Measurements from ENCODE around the gene MTX2. TPM values are rescaled to one million over a fixed set of nuclear protein-coding genes. Genes with fewer than 3 reads are reported as not detected.

MTX2 gene
- polyA plus RNA-seq, 1 experiment: 17.7 TPM

DNA sequence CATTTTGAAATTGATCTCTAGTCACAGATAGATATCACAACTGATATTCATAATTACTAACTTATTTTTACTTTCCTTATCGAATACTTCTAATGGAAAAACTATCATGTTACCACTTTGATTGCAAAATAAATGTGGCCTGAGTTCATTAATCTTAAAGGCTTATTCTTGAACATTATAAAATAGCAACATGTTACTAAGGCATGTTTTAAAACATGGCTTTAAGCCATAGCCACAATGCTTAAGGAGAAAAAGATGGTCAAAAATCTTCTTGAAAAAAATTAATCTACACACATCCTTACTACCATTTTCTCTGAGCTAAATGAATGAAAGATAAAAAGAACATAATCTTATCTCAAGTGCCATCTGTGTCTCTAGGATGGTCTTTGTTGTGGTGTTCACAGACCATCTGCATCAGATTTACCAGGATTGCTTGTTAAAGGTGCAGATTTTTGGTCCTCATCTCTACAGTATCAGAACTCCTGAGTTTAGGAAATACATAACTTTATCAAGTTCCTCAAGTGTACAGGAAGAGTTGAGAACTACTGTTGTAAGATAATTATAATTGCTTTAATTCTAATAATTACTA is 15.3 kb downstream of the MTX2 start:
- ChIA-PET POLR2A (no interaction called here), CTCF (interaction anchor here (0.6 to 0.8 kb wide), 2 partner anchors 9 to 10 kb away, joined by 3 to 4 read pairs; no protein-coding TSS in a partner anchor)
- Histone ChIP-seq H3K36me3 (ENCODE audit: control insufficient read depth, insufficient read depth, low read length) (no peaks in the 10 kb centered on the region), H3K4me3 (ENCODE audit: low read depth, low read length) (no peak overlapping the region), H3K27me3 (ENCODE audit: control insufficient read depth, insufficient read depth, low read length) (no peaks in the 10 kb centered on the region)
- TF ChIP-seq, protein P1, sequence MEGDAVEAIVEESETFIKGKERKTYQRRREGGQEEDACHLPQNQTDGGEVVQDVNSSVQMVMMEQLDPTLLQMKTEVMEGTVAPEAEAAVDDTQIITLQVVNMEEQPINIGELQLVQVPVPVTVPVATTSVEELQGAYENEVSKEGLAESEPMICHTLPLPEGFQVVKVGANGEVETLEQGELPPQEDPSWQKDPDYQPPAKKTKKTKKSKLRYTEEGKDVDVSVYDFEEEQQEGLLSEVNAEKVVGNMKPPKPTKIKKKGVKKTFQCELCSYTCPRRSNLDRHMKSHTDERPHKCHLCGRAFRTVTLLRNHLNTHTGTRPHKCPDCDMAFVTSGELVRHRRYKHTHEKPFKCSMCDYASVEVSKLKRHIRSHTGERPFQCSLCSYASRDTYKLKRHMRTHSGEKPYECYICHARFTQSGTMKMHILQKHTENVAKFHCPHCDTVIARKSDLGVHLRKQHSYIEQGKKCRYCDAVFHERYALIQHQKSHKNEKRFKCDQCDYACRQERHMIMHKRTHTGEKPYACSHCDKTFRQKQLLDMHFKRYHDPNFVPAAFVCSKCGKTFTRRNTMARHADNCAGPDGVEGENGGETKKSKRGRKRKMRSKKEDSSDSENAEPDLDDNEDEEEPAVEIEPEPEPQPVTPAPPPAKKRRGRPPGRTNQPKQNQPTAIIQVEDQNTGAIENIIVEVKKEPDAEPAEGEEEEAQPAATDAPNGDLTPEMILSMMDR (IDR thresholded peaks at IDR 0.05; ENCODE audit: insufficient read depth, low read depth, low read length): no peak
- no peak for DNase-seq (ENCODE audit: low read depth)

DNA sequence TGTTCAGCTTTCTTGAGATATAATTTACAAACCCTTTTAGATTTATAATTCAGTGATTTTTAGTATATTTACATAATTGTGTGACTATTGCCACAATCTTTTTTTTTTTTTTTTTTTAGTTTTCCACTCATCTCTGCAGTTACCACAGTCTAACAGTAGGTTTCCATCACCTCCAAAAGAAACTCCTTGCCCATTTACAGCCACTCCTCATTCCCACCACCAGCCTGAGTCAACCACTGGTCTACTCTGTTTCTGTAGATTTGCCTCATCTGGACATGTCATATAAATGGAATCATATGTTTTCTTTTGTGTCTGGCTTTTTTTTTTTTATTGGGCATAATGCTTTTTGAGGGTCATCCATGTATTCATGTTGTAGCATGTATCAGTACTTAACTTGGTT is 16.1 kb downstream of the MTX2 start:
- DNase-seq (ENCODE audit: low read depth): no peak
- ChIA-PET POLR2A (no interaction called here), CTCF (interaction anchor here (0.6 to 0.8 kb wide), 2 partner anchors 9 to 10 kb away, joined by 3 to 4 read pairs; no protein-coding TSS in a partner anchor)
- H3K27me3 ChIP-seq (ENCODE audit: control insufficient read depth, insufficient read depth, low read length): no peaks in the 10 kb centered on the region
- no peaks in the 10 kb centered on the region for H3K36me3 ChIP-seq (ENCODE audit: control insufficient read depth, insufficient read depth, low read length)
- TF ChIP-seq, protein P1 (IDR thresholded peaks at IDR 0.05; ENCODE audit: insufficient read depth, low read depth, low read length): no peak
- no peak overlapping the region for H3K4me3 ChIP-seq (ENCODE audit: low read depth, low read length)

DNA sequence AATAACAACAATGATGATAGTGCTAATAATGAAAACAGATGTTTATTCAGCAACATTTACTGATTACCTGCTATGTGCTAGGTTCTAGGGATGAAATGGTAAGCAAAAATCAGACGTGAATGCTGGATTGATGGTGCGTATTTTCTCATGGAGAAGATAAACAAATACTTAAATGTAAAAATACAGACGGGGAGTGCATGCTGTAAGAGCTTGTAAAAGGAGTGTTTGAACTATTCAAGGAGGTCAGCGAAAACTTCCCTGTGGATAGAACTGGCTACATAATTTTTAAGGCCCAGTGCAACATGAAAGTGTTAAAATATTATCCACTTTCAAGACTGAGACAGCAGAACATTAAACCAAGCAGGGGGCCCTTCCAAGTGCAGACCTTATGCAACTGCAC is 22.1 kb downstream of the MTX2 start:
- TF ChIP-seq, protein P1 (IDR thresholded peaks at IDR 0.05; ENCODE audit: insufficient read depth, low read depth, low read length): no peak
- Histone ChIP-seq H3K4me3 (ENCODE audit: low read depth, low read length) (no peak overlapping the region), H3K27me3 (ENCODE audit: control insufficient read depth, insufficient read depth, low read length) (no peaks in the 10 kb centered on the region), H3K36me3 (ENCODE audit: control insufficient read depth, insufficient read depth, low read length) (no peaks in the 10 kb centered on the region)
- CTCF ChIA-PET: interaction anchor here (0.9 kb wide), 1 partner anchor 30 kb away, joined by 4 read pairs; no protein-coding TSS in a partner anchor
- POLR2A ChIA-PET: no interaction called here
- DNase-seq (ENCODE audit: low read depth): no peak

DNA sequence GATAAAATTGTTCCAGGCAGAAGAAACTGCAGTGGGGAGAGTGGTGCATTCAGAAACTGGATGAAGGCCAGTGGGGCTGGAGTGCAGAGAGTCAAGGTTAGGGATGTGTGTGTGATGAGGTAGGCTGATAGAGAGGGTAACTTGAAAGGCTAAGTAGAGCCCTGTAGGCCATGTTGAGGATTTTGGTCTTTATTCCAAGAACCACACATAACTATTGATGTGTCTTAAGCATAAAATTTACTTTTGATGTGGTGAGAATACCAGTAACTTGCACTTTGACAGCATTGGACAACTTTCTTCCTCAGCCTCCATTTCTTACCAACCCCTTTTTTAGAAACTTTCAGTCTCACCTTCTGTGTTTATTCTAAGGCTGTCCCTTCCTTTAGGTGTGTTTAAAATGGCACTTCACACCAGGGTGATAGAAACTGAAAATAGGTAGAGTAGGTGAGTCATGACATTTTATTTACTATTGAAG is 22.6 kb downstream of the MTX2 start:
- ChIA-PET POLR2A (no interaction called here), CTCF (no interaction called here)
- Histone ChIP-seq H3K27me3 (ENCODE audit: control insufficient read depth, insufficient read depth, low read length) (no peaks in the 10 kb centered on the region), H3K4me3 (ENCODE audit: low read depth, low read length) (no peak overlapping the region), H3K36me3 (ENCODE audit: control insufficient read depth, insufficient read depth, low read length) (no peaks in the 10 kb centered on the region)
- TF ChIP-seq, protein P1 (IDR thresholded peaks at IDR 0.05; ENCODE audit: insufficient read depth, low read depth, low read length): no peak
- no peak for DNase-seq (ENCODE audit: low read depth)

DNA sequence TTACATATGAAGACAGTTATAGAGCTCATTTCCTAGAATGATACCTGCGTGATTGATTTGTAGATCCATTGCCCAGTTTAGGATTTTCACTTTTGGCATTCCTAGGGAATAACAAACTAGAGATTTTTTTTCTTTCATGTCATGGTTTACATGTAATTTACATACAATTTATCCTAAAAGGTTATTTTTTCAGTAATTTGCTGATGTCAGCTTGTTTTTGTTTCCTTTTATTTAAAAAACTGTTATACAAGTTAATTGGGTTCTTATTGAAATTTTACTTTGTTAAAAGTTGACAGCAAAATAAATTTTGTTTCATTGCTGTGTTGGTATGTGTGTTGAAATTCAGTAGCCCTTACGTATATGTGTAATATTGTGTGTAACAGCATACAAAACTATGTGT is 23.4 kb downstream of the MTX2 start:
- ChIA-PET CTCF (no interaction called here), POLR2A (no interaction called here)
- Histone ChIP-seq H3K27me3 (ENCODE audit: control insufficient read depth, insufficient read depth, low read length) (no peaks in the 10 kb centered on the region), H3K36me3 (ENCODE audit: control insufficient read depth, insufficient read depth, low read length) (no peaks in the 10 kb centered on the region), H3K4me3 (ENCODE audit: low read depth, low read length) (no peak overlapping the region)
- no peak for DNase-seq (ENCODE audit: low read depth)
- TF ChIP-seq, protein P1 (IDR thresholded peaks at IDR 0.05; ENCODE audit: insufficient read depth, low read depth, low read length): no peak
